NK-92 (cell line): ENCODE results near the gene WARS2.
"Not testable (repeated sequence)": the region's sequence is repeated elsewhere in the genome, so short reads cannot be mapped to it uniquely, and the experiment has no call there.

Source experiments
- DNase-seq: peaks from one replicate; lab custom pipeline; 2025; ENCODE audit not compliant: unreplicated experiment; lab: John Stamatoyannopoulos, UW

Gene WARS2

DNA sequence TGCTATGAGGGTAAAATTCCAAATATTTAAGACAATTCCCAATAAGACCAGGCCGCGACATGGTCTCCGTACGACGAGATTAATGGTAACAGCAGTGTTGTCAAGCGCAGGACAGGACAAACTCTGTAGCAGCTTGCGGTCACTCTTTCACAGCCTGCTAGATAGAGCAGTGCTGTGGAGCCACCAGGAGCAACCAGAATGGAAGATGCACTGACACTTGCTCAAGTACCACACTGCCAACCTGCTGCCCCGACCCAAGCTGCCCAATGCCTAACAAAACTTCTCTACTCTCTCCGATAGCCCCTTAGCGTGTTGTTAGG, 636 bp downstream of the WARS2 start:
- no peak for DNase-seq

- no peak for DNase-seq
These were observed 1.1 kb downstream of the WARS2 start for GRCh38 chr1:119139403-119139802.

DNA sequence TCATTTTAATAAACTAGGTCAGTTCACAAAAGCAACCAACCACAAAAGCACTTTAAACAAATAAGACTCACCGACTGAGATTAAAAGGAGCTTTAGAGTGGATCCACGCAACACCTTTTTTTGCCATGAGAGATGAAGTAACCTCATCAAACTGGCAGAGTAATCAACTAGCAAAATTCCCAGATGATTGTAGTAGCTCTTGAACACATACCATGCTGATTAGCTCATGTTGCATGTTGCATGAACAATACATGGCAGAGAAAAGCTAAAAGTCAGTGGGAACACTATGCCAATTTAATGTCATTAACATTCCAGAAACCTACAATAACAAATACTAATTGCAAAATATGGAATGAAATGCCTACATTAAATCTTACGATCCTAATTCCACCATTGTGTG, 4.1 kb downstream of the WARS2 start:
- DNase-seq, result no peak

DNA sequence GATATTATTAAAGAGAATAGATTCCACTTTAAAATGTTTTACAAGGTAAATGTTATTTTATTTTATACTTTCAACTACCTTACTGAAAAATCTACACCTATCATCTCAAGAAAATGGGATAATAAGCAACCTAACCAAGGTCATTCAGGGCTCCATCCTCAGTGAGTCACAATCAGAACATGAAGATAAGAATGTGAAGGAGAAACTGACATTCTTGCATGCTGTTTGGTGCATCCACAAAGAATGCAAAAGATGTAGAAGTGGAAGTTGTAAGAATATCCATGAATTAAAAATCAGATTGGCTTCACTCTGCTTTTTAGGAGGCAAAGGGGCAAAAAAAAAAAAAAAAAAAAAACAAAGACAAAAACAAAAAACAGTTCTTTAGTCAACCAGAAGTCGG, 6.5 kb downstream of the WARS2 start:
- no peak for DNase-seq

DNA sequence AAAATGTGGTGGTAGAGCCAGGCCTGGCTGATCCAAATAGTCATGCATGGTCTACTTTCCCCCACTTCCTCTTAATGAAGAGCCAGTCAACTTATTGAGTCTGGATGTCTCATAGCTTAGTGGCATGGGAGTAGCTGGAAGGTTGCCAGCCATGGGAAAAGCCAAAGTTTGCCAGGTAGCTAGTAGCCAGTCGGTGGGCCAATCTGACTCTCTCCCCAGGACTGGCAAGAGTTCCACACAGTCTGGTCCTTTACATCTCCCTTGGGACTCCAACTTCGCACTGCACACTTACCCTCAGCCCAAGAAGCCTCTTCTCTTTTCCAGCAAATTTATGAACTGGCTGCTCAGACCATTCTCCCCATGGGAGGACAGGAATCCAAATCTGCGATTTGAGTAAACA, 8.3 kb downstream of the WARS2 start:
- DNase-seq, result no peak

DNA sequence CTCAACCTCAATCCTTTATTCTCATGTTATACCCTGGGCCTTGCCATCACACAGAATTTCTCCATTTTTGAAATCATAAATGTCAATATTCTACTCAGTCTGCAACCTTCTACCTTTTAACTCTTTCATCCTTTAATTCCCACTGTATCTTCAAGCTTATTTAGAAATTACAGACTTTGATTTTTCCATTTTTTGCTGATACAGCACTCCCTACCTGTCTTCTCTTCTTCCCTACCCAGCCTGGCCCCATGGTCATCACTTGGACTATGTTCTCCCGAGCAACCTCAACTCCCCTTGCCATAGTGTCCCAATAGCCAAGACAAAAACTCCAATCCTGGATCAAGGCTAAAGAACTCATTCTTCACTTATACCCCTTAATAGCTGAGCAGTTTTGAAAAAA, 14.6 kb downstream of the WARS2 start:
- DNase-seq, result no peak

DNA sequence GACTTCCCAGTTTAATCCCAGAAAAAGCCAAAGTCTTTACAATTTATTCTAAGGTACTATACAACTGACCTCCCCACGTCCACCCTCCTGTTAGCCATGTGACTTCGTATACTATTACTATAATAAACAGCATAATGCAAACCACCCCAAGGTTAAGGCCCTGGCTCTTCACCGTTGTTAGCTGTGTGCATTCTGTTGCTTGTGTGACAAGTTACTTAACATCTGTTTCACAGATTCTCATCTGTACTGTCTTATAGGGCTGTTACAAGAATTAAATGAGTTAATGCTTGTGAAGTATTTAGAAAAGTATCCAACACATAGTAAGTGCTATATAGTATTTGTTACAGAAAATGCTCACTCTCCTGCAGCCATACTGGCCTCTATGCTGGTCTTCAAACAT, 15.7 kb downstream of the WARS2 start:
- DNase-seq, result no peak

DNA sequence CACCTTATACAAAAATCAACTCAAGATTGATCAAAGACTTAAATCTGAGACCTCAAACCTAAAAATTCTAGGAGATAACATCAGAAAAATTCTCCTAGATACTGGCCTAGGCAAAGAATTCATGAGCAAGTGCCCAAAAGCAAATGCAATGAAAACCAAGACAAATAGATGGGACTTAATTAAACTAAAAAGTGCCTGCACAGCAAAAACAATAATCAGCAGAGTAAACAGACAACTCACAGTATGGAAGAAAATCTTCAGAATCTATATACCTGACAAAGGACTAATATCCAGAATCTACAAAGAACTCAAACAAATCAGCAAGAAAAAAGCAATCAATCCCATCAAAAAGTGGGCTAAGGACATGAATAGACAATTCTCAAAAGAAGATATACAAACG, 18.6 kb downstream of the WARS2 start:
- DNase-seq, result not testable (repeated sequence)

- DNase-seq, result no peak
These were observed 23.7 kb downstream of the WARS2 start for GRCh38 chr1:119116725-119117124.

DNA sequence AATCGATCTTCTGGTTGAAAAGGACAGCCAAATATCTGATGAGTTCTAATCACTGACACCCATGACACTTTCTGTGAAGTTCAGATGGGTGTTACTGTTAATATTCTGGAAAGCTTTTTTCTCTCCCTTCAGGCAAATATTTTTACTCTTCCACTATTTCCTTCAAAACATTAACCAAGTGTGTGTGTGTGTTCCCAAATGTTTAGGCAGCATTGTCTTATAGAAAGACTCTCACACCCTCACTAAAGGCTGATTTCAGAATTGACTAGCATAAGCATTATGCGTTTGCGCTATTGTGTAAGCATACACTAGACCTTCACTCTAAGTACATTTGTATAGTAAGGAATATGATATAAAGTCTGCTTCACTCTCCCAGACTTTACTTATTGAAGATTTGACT, 24.7 kb downstream of the WARS2 start:
- DNase-seq, result no peak

DNA sequence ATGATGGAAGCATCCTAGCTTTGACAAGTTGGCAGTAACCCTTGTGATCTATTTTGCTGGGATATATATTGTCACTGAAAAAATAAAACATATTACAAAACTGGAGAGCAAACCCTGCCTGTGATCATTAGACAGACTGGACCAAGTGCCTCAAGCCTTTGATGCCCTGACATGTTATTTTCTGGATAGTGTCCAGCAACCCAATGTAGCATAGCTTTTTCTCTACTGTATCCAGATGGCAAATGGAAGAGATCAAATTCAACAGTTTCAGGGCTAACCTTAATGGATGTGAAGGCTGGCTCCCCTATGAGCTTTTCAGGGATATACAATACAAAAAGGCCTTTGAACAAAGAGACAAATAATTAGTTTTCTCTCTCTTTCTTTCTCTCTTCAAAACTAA, 25.1 kb downstream of the WARS2 start:
- no peak for DNase-seq

DNA sequence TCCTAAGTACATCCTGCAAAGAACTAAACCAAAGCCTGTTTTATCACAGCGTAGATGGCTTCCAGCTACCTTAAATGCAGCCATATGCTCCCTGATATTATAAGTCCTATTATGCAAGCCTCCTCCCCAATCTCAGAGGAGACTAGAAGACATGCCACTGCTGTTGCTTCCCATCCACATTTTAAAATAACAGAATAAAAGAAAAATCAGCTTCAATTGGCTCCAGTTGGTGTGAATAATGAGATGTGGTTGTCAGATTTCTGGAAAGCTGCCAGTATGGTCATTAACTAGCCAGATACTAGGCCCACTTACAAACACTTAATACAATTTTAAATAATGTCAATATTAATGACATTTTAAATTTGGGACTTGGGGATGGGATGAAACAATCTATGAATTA, 25.7 kb downstream of the WARS2 start:
- no peak for DNase-seq

GRCh38 chr1:119112791-119113190, 27.7 kb downstream of the WARS2 start:
- DNase-seq, result no peak

DNA sequence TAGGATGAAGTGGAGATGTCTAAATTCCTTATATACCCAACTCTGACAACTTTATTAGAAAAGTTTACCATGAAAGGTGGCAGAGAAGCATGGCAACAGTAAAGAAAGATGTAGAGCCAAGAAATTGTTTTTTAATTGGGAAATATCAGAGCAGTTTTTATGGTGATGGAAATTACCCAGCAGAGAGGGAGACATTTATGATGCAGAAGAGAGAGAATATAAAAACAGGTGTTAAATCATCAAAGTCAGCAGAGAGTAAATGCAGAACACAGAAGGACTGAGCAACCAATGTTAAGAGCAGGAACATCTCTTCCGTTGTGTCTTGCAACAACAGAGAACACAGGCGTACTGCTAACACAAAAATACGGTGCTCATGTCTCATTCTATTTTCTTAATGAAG, 28.2 kb downstream of the WARS2 start:
- no peak for DNase-seq

GRCh38 chr1:119108988-119109387, 31.5 kb downstream of the WARS2 start:
- no peak for DNase-seq

DNA sequence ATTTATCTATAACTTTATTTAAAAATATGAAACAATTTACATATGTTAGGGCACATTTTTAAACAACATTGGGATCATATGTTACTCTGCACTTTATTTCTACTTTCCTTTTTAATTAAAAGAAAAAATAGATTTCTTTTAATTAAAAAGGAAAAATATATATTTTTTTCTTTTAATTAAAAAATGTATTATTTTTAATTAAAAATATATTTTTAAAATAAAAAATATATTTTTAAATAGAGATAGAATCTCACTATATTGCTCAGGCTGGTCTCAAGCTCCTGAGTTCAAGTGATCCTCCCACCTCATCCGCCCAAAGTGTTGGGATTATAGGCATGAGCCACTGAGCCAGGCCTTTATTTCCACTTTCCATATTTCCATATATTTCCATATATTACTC, 36.7 kb downstream of the WARS2 start:
- no peak for DNase-seq

GRCh38 chr1:119102051-119102450, 38.4 kb downstream of the WARS2 start:
- no peak for DNase-seq

DNA sequence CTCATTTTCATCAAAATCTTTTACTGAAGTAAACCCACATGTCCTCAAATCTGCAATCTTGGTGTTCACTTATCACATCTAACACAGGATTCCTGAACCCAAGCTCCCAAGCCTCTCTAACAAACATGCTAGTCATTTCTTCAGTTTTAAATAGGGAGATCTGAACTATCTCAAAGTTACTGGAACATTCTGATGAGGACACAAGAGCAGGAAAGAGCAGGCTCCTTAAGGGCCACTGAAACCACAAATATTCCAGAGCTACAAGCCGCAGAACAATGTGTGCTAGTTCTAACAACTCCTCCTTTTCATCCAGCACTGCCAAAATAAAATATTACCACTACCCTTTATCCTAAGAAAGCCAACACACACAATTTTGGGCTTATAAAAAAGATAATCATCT, 38.9 kb downstream of the WARS2 start:
- DNase-seq, result no peak

GRCh38 chr1:119099775-119100174, 40.7 kb downstream of the WARS2 start:
- DNase-seq, result no peak

DNA sequence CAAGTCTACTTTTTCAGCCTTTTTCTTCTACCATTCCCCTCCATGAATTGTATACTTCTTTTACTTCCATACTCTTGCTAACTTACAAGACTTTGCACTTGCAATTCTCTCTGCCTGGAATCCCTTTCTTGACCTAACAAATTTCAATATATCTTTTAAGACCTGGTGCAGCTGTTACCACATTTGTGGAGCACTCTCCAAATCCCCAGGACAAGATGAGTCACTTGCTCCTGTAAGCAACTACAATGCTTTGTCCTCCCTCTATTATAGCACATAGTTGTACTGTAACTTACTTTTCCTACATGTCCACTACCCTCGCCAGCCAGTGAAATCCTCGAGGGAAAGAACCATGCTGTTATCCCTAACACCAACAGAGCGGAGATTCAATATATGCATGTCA, 43.1 kb downstream of the WARS2 start:
- DNase-seq, result no peak

DNA sequence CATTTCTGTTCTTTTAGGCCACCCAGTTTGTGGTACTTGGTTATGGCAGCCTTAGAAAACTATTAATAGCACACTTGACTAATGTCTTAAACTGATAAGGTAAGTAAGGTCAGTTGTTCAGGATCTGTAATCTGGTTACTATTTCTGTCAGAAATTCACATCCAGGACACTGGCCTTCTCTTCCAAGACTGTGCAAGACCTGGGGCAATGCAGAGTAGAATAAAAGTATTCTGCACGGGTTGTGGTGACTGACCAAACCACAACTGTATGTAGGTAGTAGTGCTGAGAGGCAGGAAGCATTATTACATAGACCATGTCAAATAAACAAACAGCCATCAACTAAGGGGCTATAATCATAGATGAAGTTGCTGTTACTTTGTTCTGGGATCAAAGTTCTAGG, 46.7 kb downstream of the WARS2 start:
- DNase-seq, result no peak

DNA sequence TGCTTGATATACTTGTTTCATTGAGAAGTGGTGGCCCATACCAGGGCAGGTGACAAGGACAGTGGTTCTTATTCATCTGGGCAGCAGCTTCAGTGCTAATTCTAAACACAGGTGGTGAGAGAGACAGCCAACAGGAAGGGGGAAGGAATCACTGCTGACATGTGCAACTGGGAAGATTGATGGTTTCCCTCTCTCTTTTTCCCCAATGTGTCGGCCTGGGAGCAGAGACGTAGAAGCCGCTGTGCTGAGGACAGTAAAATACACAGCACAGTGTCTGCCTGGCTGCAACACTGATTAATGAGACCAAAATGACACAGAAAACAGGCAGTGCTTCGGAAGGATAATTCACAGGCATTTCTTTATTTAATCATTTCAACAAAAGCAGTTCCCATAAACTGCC, 48.8 kb downstream of the WARS2 start:
- no peak for DNase-seq

DNA sequence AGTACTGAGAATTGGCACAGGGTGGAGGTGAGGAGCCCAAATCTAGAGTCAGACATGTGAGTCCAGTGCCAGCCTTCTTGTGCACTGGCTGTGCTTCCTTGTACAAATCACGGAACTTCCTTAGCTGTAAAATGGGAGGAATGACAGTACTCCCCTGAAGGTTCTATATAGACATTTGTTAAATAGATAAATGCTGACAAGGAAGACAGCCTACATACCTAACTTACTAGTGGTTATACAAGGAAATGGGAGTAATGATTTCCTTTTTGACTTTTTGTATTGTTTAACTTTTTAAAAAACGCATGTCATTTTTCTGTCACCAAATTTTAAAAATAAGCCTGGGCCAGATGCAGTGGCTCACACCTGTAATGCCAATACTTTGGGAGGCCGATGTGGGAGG, 50.2 kb downstream of the WARS2 start:
- no peak for DNase-seq

GRCh38 chr1:119086830-119087229, 53.6 kb downstream of the WARS2 start:
- no peak for DNase-seq
